ENCODE measurements around the gene CD27.
"Not testable (repeated sequence)": the region's sequence is repeated elsewhere in the genome, so short reads cannot be mapped to it uniquely, and the experiment has no call there.

CD27 gene

DNA sequence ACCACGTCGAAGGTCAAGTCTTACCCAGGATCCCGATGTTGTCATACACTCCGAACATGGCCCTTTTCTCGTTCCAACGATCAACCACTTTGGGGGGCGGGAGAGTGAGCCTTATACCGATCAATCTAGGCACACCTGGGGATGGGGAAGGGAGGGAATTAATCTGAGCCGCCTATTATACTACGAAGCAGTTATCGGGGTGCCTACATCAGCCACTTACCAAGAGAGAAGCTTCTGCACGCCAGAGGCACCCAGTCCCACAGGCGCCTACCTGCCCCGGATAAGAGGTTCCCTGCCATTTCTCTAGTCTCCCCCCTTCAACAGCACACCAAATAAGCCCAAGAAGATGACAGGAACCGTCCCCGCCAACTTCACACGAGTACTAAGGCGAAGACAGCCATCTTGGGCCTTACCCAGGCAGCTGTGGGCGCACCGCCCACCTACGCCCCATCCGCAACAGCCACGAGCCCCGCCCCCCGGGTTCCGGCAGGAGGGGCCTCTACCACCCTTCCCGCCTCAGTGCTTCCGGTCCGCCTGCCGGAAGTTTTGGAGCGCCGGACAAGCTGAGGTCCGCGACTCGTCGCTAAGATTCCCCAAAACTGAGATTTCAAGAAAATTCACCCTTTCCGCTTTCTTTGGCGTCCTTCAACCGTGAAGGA, 48.2 kb downstream of the CD27 start, which contains the start of gene MRPL51:
TSS of gene MRPL51 (minus strand) at position 425 of the 659 bp plus-strand sequence. CDS start at position 299, 126 bp downstream.
- DNase-seq = peak; percentile 91

DNA sequence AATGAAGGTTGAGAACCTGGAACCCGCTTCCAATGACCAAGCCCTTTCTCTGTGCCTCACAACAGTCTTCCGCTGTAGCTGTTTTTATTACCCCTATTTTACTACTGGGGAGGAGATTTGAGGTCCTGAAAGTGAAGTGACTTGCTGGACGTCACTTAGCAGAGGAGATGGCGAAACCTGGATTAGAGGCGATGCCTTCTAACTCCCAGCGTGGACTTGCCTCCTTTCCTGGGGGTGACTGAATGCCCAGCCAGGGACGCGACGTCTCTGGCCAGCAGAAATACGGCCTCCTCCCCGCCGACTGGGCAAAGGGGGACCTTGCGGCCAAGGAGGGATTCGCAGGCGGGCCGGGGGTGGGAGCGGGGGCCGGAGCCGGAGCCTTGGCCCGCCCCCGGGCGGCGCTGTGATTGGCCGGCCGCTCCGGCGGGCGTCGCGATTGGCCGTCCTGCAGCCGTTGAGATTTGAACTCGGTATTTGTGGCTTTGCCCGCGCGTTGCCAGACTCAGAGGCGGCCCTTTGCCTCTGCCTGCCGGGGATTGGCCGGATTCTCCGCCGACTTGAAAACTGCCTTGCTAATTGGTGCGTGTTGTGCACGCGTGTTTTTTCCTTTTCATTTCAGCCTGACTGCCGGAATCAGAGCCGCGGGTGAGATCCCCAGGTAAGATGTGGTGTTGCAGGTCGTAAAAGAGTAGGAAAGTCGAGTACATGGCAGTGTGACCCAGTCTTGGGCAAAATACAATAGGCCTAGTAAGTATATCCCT, 48.9 kb downstream of the CD27 start, which contains the start of gene NCAPD2:
TSS of gene NCAPD2 (plus strand) at position 606 of the 761 bp plus-strand sequence. CDS start 997 bp downstream, outside the sequence.
- peak; percentile 94 for DNase-seq

- no peak for DNase-seq
These were observed 49.5 kb downstream of the CD27 start for GRCh38 chr12:6494258-6494743.

GRCh38 chr12:6494968-6495367, 50.2 kb downstream of the CD27 start:
- no peak for DNase-seq

DNA sequence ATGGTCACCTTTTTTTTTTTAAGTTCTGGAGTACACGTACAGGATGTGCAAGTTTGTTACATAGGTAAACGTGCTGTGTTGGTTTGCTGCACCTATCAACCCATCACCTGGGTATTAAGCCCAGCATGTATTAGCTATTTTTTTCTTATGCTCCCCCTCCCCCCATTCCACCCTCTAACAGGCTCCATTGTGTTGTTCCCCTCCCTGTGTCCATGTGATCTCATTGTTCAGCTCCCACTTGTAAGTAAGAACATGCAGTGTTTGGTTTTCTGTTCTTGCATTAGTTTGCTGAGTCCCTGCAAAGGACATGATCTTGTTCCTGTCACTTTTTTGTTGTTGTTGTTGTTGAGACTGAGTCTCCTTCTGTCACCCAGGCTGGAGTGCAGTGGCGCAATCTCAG, 52.5 kb downstream of the CD27 start:
- DNase-seq = not testable (repeated sequence)

DNA sequence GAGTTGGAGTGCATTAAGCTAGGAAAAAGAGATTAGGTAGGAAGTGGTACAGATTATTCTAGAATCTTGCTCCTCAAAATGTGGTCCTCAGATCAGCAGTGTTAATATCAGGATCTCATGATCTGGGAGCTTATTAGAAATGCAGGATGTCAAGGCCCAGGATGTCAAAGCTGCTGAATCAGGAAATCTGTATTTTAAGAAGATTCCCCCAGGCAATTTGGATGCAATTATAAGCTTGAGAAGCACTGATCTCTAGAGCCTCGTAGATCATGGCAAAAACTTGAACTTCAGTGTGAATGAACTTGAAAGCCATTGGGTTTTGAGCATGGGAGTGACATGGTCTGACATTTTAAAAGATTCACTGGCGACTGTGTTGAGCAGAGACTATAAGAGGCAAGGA, 55.7 kb downstream of the CD27 start:
- no peak for DNase-seq

Data from GDM1 (cell line).